Fibroblast of villous mesenchyme (primary cell): ENCODE results near the gene SKP1. TPM values are rescaled to one million over a fixed set of nuclear protein-coding genes. Genes with fewer than 3 reads are reported as not detected.
"Not testable (repeated sequence)": the region's sequence is repeated elsewhere in the genome, so short reads cannot be mapped to it uniquely, and the experiment has no call there.

Source experiments
- DNase-seq: peaks from one replicate; pipeline ENCODE4 v3.0.0-alpha.2; 2010; ENCODE audit warnings: low read depth
- H3K4me3 ChIP-seq: 2 replicates; pipeline ENCODE4 v1.5.1; 2011; ENCODE audit warnings: low read depth, mild to moderate bottlenecking, low read length
- total RNA-seq: library from RNA; depleted of rRNA; stranded (reverse); fragments of >200 nt; gene quantifications from 2 replicates; pipeline ENCODE4 v1.2.3, GENCODE V29; 2012
- TF ChIP-seq, protein P1 (sequence below): IDR thresholded peaks from 2 replicates; pipeline ENCODE4 v1.5.1; 2012; ENCODE audit warnings: low read depth, mild to moderate bottlenecking, low read length; ENCODE audit not compliant: insufficient read depth

SKP1 gene
- total RNA-seq, 1 donor, result 166 TPM

DNA sequence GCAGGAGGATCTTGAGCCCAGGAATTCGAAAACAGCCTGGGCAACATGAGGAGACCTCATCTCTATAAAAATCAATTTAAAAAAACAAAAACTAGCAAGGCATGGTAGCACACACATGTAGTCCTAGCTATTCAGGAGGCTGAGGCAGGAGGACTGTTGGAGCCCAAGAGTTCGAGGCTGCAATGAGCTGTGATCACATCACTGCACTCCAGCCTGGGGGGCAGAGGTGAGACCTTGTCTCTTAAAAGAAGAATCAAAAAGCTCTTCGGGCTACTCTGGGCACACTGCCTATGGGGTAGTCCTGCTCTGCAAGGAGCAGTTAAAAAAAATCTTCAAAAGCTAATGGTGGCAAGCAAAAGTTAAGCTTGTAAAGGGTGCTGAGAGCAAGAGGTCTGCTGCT, 23.5 kb downstream of the SKP1 start:
- TF ChIP-seq, protein P1, sequence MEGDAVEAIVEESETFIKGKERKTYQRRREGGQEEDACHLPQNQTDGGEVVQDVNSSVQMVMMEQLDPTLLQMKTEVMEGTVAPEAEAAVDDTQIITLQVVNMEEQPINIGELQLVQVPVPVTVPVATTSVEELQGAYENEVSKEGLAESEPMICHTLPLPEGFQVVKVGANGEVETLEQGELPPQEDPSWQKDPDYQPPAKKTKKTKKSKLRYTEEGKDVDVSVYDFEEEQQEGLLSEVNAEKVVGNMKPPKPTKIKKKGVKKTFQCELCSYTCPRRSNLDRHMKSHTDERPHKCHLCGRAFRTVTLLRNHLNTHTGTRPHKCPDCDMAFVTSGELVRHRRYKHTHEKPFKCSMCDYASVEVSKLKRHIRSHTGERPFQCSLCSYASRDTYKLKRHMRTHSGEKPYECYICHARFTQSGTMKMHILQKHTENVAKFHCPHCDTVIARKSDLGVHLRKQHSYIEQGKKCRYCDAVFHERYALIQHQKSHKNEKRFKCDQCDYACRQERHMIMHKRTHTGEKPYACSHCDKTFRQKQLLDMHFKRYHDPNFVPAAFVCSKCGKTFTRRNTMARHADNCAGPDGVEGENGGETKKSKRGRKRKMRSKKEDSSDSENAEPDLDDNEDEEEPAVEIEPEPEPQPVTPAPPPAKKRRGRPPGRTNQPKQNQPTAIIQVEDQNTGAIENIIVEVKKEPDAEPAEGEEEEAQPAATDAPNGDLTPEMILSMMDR, result no peak
- H3K4me3 ChIP-seq, result no peak overlapping the region
- no peak for DNase-seq

GRCh38 chr5:134152173-134152832, 24.4 kb downstream of the SKP1 start:
- DNase-seq, H3K4me3 ChIP-seq: not testable (repeated sequence)

DNA sequence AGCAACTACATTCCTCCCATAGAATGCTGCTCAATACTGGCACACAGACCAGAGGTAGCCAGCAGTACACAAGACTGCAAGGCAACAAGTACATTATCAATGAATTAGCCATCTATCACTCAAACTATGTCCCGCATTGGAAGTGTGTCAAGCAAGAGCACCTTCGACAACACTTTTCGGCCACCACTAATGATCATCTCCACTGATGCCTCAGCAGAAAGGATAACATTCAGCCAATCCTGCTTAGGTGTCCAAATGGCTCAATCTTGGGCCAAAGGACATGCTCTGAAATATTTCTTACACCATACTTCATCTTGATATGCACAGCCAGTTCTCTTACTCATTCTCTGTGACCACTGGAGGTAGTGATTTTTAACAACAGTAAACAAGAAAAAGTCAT, 25.0 kb downstream of the SKP1 start:
- TF ChIP-seq, protein P1, result no peak
- no peak overlapping the region for H3K4me3 ChIP-seq
- DNase-seq, result no peak

- H3K4me3 ChIP-seq, result no peak overlapping the region
- TF ChIP-seq, protein P1, result no peak
- DNase-seq, result no peak
These were observed 27.0 kb downstream of the SKP1 start for GRCh38 chr5:134149571-134150303.

DNA sequence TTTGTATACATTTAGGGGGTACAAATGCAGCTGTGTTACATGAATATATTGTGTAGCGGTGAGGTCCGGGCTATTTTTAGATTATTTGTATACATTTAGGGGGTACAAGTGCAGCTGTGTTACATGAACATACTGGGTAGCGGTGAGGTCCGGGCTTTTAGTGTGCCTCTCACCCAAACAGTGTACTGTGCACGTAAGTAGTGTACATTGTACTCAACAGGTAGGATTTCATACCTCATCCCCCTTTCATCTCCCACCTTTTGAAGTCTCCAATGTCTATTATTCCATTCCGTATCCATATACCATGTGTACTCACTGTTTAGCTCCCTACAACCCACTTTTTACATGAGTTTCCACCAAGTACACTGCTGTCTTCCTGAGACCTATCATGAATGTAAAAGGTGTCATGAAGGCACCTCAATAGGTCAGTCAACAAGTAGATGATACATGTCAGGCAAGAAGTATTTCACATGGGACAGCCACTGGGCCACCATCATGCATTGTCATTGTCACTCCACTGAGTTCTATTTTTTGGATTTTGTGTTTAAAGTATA, 27.7 kb downstream of the SKP1 start:
- no peak overlapping the region for H3K4me3 ChIP-seq
- no peak for DNase-seq
- TF ChIP-seq, protein P1, result no peak

DNA sequence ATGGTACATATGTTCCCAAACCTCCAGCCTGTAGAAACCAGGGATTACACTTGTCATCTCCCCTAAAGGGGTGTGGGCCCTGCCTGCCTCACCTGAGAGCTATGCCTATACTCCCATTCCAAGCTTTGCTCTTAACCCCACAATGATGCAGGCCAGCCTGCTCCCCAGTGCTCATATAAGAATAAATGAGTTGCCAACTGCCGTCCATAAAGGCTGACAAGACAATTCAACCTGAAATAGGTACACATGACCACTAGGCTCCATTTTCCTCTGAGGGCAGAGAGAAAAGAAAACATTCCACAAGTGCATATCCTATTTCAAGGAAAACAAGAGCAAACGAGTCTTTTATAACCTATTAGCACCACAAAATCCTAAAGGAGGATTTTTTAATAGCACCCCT, 28.4 kb downstream of the SKP1 start:
- H3K4me3 ChIP-seq, result no peak overlapping the region
- TF ChIP-seq, protein P1, result no peak
- DNase-seq, result no peak

GRCh38 chr5:134146651-134147518, 29.9 kb downstream of the SKP1 start:
- no peak overlapping the region for H3K4me3 ChIP-seq
- TF ChIP-seq, protein P1, result no peak
- peak; percentile 18 for DNase-seq
